ENCODE data around the gene ACSS2.
A peak's percentile ranks its signal among the peaks of the same experiment; 100 is the strongest.

ACSS2 gene

GRCh38 chr20:34862724-34863123 lies 13.7 kb upstream of the ACSS2 start:
- TF ChIP-seq, protein P1, sequence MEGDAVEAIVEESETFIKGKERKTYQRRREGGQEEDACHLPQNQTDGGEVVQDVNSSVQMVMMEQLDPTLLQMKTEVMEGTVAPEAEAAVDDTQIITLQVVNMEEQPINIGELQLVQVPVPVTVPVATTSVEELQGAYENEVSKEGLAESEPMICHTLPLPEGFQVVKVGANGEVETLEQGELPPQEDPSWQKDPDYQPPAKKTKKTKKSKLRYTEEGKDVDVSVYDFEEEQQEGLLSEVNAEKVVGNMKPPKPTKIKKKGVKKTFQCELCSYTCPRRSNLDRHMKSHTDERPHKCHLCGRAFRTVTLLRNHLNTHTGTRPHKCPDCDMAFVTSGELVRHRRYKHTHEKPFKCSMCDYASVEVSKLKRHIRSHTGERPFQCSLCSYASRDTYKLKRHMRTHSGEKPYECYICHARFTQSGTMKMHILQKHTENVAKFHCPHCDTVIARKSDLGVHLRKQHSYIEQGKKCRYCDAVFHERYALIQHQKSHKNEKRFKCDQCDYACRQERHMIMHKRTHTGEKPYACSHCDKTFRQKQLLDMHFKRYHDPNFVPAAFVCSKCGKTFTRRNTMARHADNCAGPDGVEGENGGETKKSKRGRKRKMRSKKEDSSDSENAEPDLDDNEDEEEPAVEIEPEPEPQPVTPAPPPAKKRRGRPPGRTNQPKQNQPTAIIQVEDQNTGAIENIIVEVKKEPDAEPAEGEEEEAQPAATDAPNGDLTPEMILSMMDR (conservative IDR thresholded peaks at IDR 0.05; ENCODE audit: low read depth, low read length), result no peak
- no peak overlapping the region for H3K4me3 ChIP-seq (ENCODE audit: low read depth, low read length)
- DNase-seq (ENCODE audit: low read depth), result no peak

DNA sequence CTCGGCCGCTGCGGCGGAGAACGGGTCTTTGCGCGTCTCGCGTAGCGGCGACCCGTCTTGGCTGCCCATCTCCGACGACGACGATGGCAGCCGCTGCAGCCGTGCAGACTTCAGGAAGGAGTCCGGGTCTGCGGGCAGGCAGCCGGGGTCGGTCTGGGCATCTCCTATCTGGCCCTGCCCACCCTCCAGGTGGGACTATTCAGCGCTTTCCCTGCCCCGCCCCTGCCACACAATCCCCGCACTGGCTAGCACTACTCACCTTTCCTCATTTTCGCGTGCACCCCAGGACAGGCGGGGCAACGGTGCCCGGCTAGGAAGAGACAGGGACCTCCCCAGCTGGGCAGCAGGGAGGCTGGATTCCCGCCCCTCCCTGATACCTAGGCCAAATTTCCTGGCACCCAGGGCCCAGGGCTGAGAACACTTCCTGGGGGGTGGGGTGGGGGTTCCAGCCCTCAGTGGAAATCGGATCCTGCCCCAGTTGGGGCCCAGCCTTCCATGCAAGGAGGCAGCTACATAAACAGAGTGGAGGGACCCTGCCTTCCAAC lies 12.9 kb upstream of the ACSS2 start:
- DNase-seq (ENCODE audit: low read depth), result no peak
- TF ChIP-seq, protein P1 (conservative IDR thresholded peaks at IDR 0.05; ENCODE audit: low read depth, low read length), result no peak
- no peak overlapping the region for H3K4me3 ChIP-seq (ENCODE audit: low read depth, low read length)

DNA sequence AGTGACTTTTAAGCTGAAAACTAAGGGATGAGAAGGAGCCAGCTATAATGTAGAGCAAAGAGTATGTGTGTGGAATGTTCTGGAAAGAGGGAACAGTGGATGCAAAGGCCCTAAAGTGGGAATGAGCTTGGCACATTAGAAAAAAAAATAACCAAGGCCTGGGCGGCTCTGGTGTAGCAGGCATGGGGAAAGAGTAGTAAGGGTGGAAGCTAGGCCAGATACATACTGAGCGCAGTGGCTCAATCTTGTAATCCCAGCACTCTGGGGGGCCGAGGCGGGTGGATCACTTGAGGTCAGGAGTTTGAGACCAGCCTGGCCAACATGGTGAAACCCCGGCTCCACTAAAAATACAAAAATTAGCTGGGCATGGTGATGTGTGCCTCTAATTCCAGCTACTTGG lies 12.2 kb upstream of the ACSS2 start:
- TF ChIP-seq, protein P1 (conservative IDR thresholded peaks at IDR 0.05; ENCODE audit: low read depth, low read length), result no peak
- no peak for DNase-seq (ENCODE audit: low read depth)
- H3K4me3 ChIP-seq (ENCODE audit: low read depth, low read length), result no peak overlapping the region

DNA sequence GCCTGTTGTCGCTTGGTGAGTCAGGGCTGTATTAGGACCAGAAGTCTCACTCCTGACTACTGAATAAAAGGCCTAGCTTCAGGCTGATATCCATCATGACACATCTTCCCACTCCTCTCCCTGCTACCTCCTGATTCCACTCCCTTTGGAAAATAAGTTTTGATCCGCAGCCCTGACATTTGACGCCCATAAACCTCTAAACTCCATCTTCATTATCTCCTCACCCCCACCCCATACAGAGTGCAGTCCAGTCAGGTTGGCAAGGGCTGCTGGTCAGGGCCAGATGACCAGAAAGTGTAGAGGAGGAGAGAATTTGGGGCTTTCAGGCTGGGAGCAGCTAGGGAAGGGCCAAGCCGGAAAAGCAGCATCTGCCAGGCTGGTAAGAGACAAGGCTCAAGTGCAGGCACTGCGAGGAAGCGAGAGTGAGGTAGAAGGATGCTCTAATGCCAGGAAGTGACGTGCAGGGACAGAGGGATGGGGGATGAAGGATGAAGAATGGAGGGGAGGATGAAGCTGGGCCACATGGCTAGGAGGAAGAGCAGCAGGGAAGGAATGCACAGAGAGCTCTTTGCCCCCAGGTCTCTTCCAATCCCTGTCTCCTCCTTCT lies 5.0 kb upstream of the ACSS2 start:
- H3K4me3 ChIP-seq (ENCODE audit: low read depth, low read length), result peak overlapping the region; percentile 70
- TF ChIP-seq, protein P1 (conservative IDR thresholded peaks at IDR 0.05; ENCODE audit: low read depth, low read length), result no peak
- no peak for DNase-seq (ENCODE audit: low read depth)

GRCh38 chr20:34871966-34872621 lies 4.3 kb upstream of the ACSS2 start:
- DNase-seq (ENCODE audit: low read depth), result no peak
- TF ChIP-seq, protein P1 (conservative IDR thresholded peaks at IDR 0.05; ENCODE audit: low read depth, low read length), result no peak
- H3K4me3 ChIP-seq (ENCODE audit: low read depth, low read length), result peak overlapping the region; percentile 70

GRCh38 chr20:34872622-34873224 lies 3.7 kb upstream of the ACSS2 start, which contains the start of gene GGT7:
TSS of gene GGT7 (minus strand) at chr20:34872856. CDS start at chr20:34872815, 41 bp downstream.
- DNase-seq (ENCODE audit: low read depth), result peak; percentile 66
- peak within 1 kb of the TSS; percentile 70 for H3K4me3 ChIP-seq (ENCODE audit: low read depth, low read length)
- TF ChIP-seq, protein P1 (conservative IDR thresholded peaks at IDR 0.05; ENCODE audit: low read depth, low read length), result peak; percentile 57
